GM19035 (cell line): Measurements from ENCODE around the gene MLN.

Experiments
- ATAC-seq: cut with Tn5 transposase; IDR thresholded peaks from one replicate; pipeline ENCODE4 v1.9.1; 2021; ENCODE audit not compliant: unreplicated experiment

MLN gene

GRCh38 chr6:33772902-33773472 is 30.8 kb downstream of the MLN start:
- ATAC-seq, result no peak

- ATAC-seq, result no peak
Observed at GRCh38 chr6:33772082-33772830, 31.5 kb downstream of the MLN start.

GRCh38 chr6:33771146-33772081 is 32.4 kb downstream of the MLN start:
- ATAC-seq, result no peak

- ATAC-seq, result no peak
Observed at GRCh38 chr6:33770833-33771145, 33.0 kb downstream of the MLN start.

GRCh38 chr6:33770124-33770832 is 33.5 kb downstream of the MLN start:
- ATAC-seq, result no peak

GRCh38 chr6:33769248-33769821 is 34.5 kb downstream of the MLN start:
- no peak for ATAC-seq

GRCh38 chr6:33768644-33769120 is 35.1 kb downstream of the MLN start:
- no peak for ATAC-seq

- no peak for ATAC-seq
Observed at GRCh38 chr6:33766921-33767907, 36.6 kb downstream of the MLN start.

- no peak for ATAC-seq
Observed at GRCh38 chr6:33765368-33765767, 38.4 kb downstream of the MLN start.

- ATAC-seq, result no peak
Observed at GRCh38 chr6:33764036-33764435, 39.8 kb downstream of the MLN start.

GRCh38 chr6:33763483-33763882 is 40.3 kb downstream of the MLN start:
- ATAC-seq, result no peak

- ATAC-seq, result no peak
Observed at GRCh38 chr6:33762713-33763112, 41.1 kb downstream of the MLN start.

- no peak for ATAC-seq
Observed at GRCh38 chr6:33761922-33762629, 41.7 kb downstream of the MLN start.

- no peak for ATAC-seq
Observed at GRCh38 chr6:33761581-33761921, 42.3 kb downstream of the MLN start.

- no peak for ATAC-seq
Observed at GRCh38 chr6:33759887-33760629, 43.7 kb downstream of the MLN start.

- ATAC-seq, result no peak
Observed at GRCh38 chr6:33758815-33759216, 45.0 kb downstream of the MLN start.

GRCh38 chr6:33757906-33758305 is 45.9 kb downstream of the MLN start:
- ATAC-seq, result no peak

- ATAC-seq, result no peak
Observed at GRCh38 chr6:33757113-33757512, 46.7 kb downstream of the MLN start.
